Temporal lobe (tissue), 1 donor: Measurements from ENCODE around the gene LGALS3BP. TPM values are rescaled to one million over a fixed set of nuclear protein-coding genes. Genes with fewer than 3 reads are reported as not detected.

Experiments
- total RNA-seq: library from RNA; depleted of rRNA; stranded (reverse); fragments of >200 nt; gene quantifications from one replicate; pipeline ENCODE4 v1.2.3, GENCODE V29; 2014

The LGALS3BP gene
- total RNA-seq, 1 donor from 2014 or later = 19.7 TPM

Other genes starting within 250 kb of the LGALS3BP start
- 48.9 TPM for gene CYTH1, start 197.7 kb downstream of the LGALS3BP start, total RNA-seq
- gene USP36, start 139.1 kb downstream of the LGALS3BP start, total RNA-seq = 17.9 TPM
- 1.7 TPM for gene CEP295NL, start 76.7 kb downstream of the LGALS3BP start, total RNA-seq
- 70.6 TPM for gene TIMP2, start 54.5 kb downstream of the LGALS3BP start, total RNA-seq
- gene CANT1, start 29.8 kb upstream of the LGALS3BP start, total RNA-seq = 15.5 TPM
- 0.98 TPM for gene C1QTNF1, start 44.2 kb upstream of the LGALS3BP start, total RNA-seq
- 16.7 TPM for gene ENGASE, start 94.9 kb upstream of the LGALS3BP start, total RNA-seq